Activated gamma-delta T cell (primary cell): ENCODE measurements around the gene LGALS12.

ENCODE experiments used
- DNase-seq: peaks from one replicate; lab custom pipeline; 2025; lab: John Stamatoyannopoulos, UW
- total RNA-seq, 2 donors: gene quantifications; one replicate each; lab custom pipeline; 2026; lab: John Stamatoyannopoulos, UW

Gene LGALS12, protein sequence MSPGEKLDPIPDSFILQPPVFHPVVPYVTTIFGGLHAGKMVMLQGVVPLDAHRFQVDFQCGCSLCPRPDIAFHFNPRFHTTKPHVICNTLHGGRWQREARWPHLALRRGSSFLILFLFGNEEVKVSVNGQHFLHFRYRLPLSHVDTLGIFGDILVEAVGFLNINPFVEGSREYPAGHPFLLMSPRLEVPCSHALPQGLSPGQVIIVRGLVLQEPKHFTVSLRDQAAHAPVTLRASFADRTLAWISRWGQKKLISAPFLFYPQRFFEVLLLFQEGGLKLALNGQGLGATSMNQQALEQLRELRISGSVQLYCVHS
- total RNA-seq = 0.20 to 0.74 reads per million in 2 donors

DNA sequence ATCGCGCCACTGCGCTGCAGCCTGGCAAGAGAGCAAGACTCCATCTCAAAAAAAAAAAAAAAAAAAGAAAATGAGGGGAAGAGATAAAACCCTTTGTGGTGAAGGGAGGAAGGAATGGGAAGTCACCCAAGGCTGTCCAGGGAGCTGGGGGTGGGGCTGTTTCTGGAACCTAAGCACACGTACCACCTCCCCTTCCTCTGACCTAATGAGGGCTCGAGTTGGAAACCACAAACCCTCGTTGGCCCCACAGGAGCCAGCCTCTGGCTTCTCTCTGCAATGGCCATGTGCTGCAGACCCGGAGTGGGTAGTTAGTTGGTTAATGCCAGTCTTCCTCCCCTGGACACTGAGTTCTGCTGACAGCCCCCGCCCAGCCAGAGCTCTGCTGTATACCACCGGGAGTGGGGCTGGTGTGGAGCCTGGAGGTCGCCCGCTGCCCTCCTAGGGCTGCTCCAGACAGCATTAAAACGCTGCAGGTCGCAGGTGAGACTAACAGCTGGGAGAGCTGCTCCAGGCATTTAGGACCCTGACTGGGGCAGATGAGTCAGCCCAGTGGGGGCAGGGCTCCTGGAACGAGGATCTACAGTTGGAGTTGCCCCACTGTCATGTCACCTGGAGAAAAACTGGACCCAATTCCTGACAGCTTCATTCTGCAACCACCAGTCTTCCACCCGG is at the start of gene LGALS12:
TSS of gene LGALS12 (plus strand) at position 228 of the 672 bp plus-strand sequence. CDS start at position 603, 375 bp downstream.
- DNase-seq = no peak

DNA sequence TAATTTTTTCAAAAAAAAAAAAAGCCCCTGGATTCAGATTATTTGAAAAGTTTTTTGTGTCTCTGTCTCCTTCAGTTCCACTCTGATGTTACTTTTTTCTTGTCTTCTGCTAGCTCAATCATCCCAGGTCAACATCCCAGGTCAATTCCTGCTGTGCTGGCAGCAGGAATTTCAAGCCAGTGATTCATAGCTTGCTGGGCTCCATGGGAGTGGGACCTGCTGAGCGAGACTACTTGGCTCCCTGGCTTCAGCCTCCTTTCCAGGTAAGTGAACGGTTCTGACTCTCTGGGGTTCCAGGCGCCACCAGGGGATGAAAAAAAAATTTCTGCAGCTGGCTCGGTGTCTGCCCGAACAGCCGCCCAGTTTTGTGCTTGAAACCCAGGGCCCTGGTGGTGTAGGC is 46.3 kb upstream of the LGALS12 start:
- DNase-seq = no peak

DNA sequence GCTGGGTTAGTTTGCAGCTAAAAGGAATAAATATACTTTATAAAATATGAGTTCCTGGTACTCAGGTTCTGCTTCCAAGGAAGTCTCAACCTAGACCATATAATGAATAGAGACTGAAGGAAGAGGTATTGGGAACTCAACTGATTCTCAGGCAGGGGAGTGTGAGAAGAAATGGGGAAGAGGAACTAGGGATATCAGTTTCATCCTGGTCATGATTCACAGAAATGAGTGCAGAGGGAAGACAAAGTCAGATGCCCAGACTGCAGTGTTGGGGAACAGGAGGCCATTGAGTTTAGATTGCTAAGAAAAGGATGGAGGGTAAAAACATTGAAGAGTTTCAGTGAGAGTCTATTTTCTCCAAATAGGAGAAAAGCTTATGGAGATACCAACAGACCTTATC is 43.7 kb upstream of the LGALS12 start:
- no peak for DNase-seq

DNA sequence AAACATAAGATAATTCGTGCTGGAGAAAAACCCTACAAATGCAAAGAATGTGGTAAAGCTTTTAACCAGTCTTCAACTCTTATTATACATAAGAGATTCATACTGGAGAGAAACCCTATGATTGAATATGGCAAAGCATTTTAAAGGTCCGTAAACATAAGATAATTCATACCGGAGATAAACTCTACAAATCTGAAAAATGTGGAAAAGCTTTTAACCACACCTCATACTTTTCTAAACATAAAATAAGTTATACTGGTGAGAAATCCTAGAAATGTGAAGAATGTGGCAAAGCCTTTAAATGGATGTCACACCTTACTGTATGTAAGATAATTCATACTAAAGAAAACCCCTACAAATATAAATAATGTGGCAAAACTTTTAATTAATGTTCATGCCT is 35.6 kb upstream of the LGALS12 start:
- DNase-seq = no peak

DNA sequence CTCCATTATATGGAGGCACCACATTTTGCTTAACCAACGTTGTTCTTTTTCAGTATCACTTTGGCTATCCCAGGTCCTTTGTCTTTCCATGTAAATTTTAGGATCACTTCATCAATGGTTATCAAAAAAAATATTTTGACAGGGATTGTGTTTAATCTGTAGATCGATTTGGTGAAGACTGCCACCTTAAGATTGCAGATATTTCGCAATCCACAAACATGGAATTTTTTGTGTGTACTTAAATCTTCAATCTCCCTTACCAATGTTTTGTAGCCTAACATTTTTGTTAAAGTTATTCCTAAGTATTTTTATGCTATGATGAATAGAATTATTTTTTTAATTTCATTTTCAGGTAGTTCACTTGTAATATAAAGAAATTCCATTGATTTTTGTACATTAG is 33.5 kb upstream of the LGALS12 start:
- DNase-seq = no peak

DNA sequence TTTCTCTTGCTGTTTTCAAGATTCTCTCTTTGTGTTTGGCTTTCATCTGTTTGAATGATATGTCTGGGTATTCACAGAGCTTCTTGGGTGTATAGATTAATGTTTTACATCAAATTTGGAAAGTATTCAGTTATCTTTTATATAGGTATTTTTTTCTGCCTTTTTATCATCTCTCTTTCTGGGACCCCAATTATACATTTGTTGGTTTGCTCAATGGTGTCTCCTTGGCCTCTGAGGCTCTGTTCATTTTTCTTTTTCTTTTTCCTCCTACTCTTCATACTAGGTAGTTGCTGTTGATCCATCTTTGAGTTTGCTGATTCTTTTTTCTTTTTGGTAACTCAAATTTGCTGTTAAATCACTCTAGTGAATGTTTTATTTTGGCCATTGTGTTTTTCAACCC is 29.3 kb upstream of the LGALS12 start:
- DNase-seq = no peak

DNA sequence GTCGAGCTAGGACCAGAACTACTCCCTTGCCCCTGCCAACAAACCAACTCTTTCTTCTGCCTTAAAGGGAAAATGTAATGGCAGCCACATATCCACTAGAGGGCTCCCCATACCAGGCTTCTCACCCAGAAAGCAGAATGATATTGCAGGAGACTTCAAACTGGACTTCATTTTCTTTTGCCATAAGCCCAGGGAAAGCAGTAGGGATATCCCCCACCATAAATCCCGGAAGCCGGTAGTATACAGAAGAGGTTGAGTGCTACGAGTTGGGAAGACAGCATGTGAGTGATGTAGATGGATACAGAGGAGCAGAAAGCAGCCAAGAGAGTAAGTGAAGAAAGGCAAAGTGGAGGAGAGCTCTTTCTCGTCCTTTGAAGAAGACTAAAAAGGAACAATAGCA is 27.0 kb upstream of the LGALS12 start:
- DNase-seq = no peak

DNA sequence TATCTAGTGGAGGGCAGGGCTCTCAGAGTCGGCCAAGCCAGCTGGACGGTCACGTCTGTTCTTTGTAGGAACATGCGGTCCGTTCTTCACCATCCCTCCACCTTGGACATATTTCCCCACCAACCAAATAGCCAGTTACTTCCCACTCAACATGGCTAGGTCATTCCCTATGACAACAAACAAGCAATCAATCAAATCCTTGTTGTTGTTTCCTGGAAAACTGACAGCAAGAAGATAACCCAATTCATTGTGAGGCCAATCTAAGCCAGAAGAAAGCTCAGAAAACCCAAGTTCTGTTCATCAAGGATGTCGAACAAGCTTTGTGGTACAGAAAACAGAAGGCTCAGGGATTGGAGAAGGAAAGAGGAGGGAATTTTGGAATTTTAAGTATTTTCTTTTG is 25.8 kb upstream of the LGALS12 start:
- no peak for DNase-seq

DNA sequence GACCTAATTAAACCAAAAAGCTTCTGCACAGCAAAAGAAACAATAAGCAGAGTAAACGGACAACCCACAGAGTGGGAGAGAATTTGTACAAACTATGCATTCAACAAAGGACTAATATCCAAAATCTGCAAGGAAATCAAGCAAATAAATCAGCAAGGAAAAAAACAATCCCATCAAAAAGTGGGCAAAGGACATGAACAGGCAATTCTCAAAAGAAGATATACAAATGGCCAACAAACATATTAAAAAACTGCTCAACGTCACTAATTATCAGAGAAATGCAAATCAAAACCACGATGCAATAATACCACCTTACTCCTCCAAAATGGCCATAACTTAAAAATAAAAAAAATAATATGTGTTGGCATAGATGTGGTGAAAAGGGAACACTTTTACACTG is 20.1 kb upstream of the LGALS12 start:
- no peak for DNase-seq

DNA sequence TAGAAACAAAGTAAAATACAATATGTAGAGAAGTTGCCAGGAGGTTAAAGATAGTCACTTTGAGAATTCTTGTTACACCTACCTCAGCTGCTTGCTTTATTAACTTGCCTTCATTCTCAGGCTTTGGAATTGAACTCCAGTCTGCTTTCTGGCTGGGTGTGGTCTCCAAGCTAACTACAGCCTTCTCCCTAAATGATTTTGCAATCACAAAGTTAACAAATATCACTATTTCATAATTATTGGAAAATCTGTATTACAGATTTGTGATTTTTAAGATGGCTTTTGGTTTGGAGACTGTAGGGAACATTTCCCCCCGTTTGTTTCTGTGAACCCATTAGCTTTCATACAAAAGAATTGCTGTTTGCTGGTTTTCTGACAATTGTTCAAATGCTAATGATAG is 17.1 kb upstream of the LGALS12 start:
- no peak for DNase-seq

DNA sequence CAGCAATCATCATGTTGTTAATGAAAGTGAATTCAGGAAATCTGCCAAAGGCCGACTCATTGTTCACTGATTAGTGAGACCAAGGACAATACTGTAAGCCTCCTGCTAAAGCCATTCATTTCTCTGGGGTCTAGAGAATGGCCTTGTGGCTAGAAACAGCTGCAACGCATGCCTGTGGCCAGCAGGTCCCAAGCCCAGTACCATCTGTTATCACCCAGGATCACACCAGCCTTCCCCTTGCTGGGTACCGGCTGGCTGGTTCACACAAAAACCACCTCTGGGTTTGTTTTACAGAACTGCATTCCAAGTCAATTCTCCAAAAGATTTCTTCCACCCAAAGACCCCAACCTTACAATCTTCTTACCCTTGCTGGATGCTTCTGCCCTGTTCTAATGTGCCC is 16.0 kb upstream of the LGALS12 start:
- no peak for DNase-seq

DNA sequence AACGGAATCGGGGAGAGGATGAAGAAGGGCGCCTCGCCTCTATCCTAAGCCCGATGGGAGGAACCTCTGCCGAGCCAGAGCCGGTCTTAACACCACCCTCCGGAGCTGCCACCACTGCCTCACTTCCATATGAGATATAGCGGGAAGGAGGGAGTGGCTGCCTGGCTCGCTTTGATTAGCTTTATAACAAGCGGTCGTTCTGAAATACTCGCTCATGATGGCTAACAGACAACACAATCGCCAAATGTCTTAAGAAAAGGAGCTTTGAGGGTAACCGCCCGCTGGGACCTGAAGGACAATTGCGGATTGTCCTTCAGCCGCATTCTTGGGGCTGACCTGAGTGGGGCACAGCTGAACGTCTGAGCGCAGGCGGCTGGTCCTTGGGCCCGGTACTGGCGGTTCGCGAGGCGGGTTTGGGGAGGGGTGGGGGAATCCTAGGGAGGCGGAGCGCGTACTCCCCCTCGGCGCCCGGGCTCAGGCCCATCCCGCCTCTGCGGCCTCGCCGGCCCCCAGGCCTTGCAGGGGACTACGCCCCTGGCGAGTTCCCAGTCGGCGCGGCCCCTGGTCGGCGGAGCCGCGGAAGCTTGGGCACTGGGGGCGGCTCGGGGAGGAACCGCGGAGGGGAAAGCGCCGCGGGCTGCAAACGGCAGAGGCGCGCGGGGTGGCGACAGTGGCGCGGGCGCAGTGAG is 15.2 kb upstream of the LGALS12 start, which contains the start of gene PLAAT5:
TSS of gene PLAAT5 (minus strand) at position 617 of the 689 bp plus-strand sequence. CDS start at position 484, 133 bp downstream.
- no peak for DNase-seq

DNA sequence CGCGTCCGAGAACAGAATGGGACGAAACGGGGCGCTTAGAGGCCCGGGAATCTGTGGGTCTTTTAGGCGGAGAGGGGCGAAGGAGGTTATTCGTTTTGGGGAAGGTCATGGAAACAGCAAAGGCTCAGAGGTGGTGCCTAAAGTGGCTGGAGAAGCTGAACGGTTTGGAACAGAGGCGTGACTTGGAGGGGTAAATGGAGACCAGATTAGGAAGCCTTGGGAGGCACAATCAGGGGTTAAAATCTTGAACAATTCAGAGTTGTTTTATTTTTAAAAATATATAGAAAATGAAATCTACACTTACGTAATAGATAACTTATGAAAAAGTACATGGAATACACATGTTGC is 14.7 kb upstream of the LGALS12 start:
- DNase-seq = no peak

DNA sequence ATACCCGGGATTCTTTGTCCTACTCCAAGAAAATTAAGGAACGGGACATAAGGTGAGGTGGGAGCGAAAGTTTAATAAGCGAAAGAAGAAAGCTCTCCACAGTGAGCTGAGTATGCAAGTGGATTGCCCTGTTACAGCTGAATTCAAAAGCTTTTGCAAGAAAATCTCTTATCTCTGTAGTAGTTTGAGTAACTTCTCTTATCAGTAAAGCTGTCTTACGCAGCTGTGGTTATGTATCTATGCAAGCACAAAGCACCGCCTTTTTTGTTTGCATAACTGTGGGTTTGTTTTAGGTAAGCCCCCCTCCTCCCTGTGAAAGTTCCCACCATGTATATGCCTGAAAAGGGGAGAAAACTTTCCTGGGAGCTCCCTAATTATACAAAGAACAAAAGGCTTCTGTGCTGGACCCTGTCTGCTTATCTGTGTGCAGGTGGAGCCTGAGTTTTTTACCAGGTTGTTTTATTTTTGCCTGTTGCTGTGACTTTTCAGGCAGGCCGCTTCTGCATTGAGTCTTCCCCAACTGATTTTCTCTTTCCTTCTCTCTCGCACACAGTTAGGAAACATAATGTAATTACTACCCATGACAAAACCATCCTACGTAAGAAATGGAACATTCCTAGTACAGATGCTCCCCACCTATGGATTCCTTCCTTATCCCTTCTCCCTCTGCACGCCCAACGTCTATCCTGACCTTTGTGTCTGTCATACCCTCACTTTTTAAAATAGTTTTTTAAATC is 14.1 kb upstream of the LGALS12 start:
- no peak for DNase-seq

DNA sequence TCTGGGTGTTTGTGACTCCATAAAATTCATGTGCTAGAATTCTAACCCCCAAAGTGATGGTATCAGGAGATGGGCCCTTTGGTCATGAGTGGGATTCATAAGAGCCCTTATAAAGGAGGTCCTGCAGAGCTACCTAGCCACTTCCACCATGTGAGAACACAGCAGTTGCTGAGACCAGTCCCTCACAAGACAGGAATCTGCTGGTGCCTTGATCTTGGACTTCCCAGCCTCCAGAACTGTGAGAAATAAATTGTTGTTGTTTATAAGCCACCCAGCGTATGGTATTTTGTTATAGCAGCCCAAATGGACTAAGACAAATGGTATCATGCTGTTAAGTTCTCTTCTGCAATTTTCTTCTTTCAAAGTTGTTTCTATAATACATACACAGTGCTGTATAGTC is 13.4 kb upstream of the LGALS12 start:
- DNase-seq = no peak

DNA sequence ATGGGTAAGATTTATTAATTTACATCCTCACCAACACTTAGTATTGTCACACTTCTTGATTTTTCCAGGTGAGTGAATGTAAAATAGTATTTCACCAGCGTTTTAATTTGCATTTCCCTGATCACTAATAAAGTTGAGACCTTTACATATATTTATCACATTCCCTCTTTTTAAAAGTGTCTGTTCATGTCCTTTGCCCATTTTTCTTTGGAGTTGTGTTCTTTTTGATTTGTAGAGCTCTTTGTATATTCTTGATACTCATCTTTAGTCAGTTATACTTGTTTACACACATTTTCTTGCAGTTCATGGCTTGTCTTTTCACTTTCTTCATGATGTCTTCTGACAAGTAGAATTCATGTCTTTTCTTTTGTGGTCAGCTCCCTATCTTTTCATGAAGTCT is 12.8 kb upstream of the LGALS12 start:
- DNase-seq = no peak

DNA sequence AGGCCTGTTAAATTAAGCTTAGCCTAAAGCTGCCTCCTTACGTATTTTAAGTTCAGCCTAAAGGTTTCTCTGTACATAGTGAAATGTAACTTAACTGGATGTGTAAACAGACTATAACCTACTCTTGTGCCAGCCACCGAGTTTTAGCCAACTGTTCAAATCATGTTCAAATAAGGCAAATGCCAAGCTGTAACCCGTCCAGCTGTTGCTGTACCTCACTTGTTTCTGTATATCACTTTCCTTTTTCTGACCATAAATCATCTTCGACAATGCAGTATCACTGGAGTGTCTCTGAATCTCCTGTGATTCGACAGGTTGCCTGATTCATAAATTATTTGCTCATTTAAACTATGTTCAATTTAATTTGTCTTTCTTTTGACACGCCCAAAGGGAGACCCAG is 10.9 kb upstream of the LGALS12 start:
- DNase-seq = no peak

DNA sequence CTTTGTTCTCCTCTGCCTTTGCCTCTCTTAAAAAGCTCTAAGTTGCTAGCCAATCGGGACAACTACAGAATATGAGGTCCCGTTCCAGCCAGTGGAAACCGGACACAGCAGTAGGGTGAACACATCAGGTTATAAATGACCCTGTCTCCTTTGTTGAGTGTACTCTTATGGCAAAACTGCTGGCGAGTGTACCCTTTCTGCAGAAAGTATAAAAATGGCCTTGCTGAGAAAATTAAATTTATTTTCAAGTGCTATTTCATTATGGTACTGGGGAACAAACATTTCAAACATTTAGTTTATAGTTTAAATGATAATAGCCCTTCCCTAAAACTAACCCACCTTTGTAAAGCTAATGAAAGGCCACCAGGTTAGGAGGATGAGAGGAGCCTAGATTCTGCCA is 6.0 kb upstream of the LGALS12 start:
- no peak for DNase-seq

DNA sequence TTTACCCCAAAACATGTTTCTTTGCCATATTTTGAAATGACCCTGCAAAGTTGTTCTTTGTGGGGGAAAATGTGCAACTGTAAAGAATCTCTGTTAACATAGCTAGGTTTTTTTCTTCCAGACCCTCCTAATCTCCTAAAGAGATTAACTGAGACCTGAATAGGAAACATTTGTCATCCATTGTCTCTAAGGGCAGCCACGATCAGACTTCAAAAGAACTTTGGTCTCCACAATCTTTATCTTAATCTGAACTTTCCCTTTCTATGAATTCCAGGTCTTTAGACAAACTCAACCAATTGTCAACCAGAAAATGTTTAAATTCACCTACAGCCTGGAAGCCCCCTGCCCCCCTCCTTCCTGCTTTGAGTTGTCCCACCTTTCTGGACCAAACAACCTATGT is 4.6 kb upstream of the LGALS12 start:
- DNase-seq = no peak

DNA sequence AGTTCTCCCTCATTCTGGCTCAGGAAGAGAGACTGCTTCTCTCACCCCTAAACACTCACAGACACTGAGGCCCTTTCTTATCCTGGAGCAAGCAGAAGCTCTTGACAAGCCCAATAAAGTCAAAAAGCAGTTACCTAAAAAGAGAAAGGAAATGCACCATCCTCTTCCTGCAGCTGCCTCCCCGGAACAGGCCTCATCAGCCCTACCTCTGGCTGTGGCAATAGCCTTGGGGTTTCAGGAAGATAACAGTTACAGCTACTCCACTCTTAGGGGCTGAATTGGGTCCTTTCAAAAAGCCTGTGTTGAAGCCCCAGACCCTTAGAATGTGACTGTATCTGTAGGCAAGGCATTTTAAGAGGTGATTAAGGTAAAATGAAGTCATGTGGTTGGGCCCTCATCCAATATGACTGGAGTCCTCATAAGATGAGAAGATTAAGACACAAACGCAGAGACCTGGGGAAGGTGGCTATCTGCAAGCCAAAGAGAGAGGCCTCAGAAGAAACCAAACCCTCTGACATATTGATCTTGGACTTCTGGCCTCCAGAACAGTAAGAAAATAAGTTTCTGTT is 3.5 kb upstream of the LGALS12 start:
- no peak for DNase-seq

DNA sequence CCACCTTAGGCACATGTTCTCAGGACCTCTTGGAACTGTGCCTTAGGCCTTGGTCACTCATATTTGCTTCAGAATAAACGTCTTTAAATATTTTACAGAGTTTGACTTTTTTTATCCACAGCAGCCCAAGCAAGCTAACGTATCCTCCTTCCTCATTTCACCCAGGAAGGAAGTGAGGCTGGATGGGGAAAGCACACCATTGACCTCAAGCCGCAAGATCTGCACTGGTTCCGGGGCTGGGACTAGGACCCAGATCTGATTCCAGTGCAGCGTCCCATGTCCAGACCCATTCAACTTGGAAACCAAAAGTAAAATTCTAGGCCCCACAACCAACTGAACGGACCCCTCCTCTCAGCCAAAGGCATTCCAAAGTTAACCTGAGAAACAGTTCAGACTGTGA is 2.4 kb upstream of the LGALS12 start:
- no peak for DNase-seq

DNA sequence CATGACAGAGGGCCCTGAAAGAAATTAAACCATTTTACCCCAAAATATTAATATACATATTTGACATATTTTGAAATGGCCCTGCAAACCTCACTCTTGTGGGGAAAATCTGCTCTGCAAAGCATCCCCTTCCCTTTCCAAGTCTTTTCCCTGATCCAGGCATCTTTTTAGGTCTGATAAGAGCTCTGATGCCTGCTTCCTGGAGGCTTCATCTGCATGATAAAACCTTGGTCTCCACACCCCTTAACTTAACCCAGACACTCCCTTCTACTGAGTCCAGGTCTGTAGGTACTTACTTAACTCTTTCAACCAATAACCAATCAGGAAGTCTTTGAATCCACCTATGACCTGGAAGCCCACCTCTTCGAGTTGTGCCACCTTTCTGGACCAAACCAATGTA is 1.8 kb upstream of the LGALS12 start:
- no peak for DNase-seq
